Mammary microvascular endothelial cell (primary cell): ENCODE data around the gene MMRN1. TPM values are rescaled to one million over a fixed set of nuclear protein-coding genes. Genes with fewer than 3 reads are reported as not detected.

Experiments used
- total RNA-seq: library from RNA; depleted of rRNA; stranded (reverse); fragments of >200 nt; gene quantifications from 2 replicates; pipeline ENCODE4 v1.2.3, GENCODE V29; 2015

MMRN1 gene, protein sequence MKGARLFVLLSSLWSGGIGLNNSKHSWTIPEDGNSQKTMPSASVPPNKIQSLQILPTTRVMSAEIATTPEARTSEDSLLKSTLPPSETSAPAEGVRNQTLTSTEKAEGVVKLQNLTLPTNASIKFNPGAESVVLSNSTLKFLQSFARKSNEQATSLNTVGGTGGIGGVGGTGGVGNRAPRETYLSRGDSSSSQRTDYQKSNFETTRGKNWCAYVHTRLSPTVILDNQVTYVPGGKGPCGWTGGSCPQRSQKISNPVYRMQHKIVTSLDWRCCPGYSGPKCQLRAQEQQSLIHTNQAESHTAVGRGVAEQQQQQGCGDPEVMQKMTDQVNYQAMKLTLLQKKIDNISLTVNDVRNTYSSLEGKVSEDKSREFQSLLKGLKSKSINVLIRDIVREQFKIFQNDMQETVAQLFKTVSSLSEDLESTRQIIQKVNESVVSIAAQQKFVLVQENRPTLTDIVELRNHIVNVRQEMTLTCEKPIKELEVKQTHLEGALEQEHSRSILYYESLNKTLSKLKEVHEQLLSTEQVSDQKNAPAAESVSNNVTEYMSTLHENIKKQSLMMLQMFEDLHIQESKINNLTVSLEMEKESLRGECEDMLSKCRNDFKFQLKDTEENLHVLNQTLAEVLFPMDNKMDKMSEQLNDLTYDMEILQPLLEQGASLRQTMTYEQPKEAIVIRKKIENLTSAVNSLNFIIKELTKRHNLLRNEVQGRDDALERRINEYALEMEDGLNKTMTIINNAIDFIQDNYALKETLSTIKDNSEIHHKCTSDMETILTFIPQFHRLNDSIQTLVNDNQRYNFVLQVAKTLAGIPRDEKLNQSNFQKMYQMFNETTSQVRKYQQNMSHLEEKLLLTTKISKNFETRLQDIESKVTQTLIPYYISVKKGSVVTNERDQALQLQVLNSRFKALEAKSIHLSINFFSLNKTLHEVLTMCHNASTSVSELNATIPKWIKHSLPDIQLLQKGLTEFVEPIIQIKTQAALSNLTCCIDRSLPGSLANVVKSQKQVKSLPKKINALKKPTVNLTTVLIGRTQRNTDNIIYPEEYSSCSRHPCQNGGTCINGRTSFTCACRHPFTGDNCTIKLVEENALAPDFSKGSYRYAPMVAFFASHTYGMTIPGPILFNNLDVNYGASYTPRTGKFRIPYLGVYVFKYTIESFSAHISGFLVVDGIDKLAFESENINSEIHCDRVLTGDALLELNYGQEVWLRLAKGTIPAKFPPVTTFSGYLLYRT
- total RNA-seq = 80.6 and 82.0 TPM in 2 replicates

DNA sequence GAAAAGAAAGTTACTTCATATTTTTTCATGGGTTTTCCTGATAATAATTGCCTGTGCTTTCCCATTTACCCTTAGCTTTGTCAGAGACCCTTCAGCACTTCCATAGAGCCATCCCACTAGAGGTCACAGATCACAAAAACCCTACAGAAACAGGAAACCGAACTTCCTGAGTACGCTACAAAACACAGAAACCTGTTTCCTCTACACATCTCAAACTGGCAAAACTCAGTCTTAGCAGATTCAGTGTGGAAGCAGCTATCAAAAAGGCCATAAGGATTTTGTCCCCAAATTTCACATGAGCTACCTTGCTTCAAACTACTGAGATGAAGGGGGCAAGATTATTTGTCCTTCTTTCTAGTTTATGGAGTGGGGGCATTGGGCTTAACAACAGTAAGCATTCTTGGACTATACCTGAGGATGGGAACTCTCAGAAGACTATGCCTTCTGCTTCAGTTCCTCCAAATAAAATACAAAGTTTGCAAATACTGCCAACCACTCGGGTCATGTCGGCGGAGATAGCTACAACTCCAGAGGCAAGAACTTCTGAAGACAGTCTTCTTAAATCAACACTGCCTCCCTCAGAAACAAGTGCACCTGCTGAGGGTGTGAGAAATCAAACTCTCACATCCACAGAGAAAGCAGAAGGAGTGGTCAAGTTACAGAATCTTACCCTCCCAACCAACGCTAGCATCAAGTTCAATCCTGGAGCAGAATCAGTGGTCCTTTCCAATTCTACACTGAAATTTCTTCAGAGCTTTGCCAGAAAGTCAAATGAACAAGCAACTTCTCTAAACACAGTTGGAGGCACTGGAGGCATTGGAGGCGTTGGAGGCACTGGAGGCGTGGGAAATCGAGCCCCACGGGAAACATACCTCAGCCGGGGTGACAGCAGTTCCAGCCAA lies at the start of gene MMRN1:
TSS of gene MMRN1 (plus strand) at position 206 of the 902 bp plus-strand sequence. CDS start at position 324, 118 bp downstream.

Other genes with a start within 250 kb of the MMRN1 start
- 67.6 and 68.1 TPM in 2 replicates for gene SNCA, start 57.7 kb upstream of the MMRN1 start, total RNA-seq
- 0.07 TPM in 1 of 2 replicates, not detected in the other for gene CCSER1, start 232.5 kb downstream of the MMRN1 start, total RNA-seq